Measurements from ENCODE around the gene THAP2.
A peak's percentile ranks its signal among the peaks of the same experiment; 100 is the strongest.
"Not testable (repeated sequence)": the region's sequence is repeated elsewhere in the genome, so short reads cannot be mapped to it uniquely, and the experiment has no call there.

THAP2 gene

GRCh38 chr12:71662849-71663560 is 1.1 kb upstream of the THAP2 start:
- peak; percentile 66 for DNase-seq (ENCODE audit: low read depth)

- no peak for DNase-seq (ENCODE audit: low read depth)
These were observed 449 bp downstream of the THAP2 start for GRCh38 chr12:71664411-71665089.

DNA sequence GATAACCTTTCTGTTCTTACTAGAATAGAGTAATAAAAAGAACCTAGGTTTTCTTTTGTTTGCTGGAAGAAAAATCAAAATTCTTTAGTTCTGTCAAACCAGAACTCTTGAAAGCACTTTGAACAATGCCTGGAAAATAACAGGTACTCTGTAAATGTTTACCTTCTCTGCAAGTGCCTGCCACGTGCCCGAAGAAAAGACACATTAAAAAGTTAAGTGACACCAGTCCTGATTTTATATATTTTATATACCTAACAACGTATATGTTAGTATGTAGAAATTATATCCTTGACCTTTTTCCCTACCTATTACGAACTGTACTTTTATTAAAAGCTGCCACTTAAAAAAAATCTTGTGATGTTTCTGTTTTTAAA is 976 bp downstream of the THAP2 start:
- DNase-seq (ENCODE audit: low read depth): no peak

DNA sequence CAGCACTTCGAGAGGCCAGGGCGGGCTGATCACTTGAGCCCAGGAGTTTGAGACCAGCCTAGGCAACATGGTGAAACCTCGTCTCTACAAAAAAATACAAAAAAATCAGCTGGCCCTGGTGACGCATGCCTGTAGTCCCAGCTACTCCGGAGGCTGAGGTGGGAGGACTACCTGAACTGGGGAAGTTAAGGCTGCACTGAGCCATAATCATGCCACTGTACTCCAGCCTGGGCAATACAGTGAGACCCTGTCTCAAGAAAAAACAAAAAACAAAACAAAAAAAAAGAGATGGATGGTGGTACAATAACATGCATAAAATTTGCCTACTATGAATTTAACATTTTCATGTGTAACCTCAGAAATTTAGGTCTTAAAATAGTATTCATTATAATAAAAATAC is 2.2 kb downstream of the THAP2 start:
- DNase-seq (ENCODE audit: low read depth): no peak

GRCh38 chr12:71671311-71671710 is 7.2 kb downstream of the THAP2 start:
- DNase-seq (ENCODE audit: low read depth): no peak

GRCh38 chr12:71671816-71672215 is 7.7 kb downstream of the THAP2 start:
- DNase-seq (ENCODE audit: low read depth): no peak

GRCh38 chr12:71682466-71682865 is 18.4 kb downstream of the THAP2 start:
- no peak for DNase-seq (ENCODE audit: low read depth)

GRCh38 chr12:71683633-71684032 is 19.5 kb downstream of the THAP2 start:
- DNase-seq (ENCODE audit: low read depth): no peak

DNA sequence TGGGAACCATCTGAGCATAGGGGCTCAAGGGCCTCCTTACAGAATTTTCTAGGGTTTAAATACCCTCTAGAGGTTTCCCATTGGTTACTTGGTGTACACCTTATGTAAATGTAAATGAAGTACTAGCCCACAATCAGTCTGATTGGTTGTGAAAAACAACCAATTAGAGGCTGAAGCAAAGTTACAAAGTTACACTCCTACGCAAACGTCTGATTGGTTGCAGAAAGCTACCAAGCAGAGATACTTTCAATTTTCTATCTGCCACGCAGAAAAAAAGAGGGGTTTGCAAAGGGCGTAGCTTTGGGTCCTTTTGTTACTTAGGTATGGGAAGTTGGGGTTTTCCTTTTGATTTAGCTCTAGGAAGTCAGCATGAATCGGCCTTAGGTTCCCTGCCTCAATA is 20.0 kb downstream of the THAP2 start:
- DNase-seq (ENCODE audit: low read depth): no peak

- no peak for DNase-seq (ENCODE audit: low read depth)
These were observed 21.3 kb downstream of the THAP2 start for GRCh38 chr12:71685312-71685906.

DNA sequence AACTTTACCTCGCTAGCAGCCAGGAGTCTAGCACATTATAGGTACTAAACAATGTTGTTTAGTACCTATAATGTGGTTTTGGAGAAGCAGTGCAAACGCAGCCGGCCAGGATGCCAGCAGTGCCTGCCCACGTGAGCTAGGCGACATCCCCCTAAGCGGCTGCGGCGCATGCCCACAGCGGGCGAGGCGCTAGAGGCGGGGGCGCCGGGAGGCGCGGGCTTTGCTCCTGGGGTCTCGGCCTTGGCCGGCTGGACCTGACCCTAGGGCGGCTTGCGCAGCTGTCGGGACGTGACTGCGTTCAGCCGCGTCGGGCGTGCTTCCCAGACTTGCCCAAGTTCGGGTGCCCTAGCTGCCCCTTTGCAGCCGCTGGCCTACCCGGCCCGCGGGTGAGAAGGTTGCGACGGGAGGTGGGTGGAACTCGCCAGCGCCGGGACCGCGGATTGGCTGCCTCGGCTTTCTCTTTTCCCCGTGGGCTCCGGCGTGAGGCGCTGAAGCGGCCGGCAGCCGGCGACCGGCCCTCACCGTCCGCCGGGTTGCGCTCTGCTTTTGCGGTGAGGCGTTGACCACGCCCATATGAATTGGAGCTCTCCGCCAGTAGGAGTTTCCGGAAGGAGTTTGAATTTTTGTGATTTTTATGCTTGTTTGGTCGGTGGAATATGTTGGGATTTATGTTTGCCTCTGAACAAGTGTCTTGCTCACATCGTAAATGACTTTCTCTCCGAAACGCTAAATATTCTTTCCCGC is 22.0 kb downstream of the THAP2 start, which contains the start of gene TMEM19:
Gene TMEM19 (plus strand): TSS at position 169 of the 744 bp plus-strand sequence. CDS start 599 bp downstream, outside the sequence.
- DNase-seq (ENCODE audit: low read depth): peak; percentile 64

- DNase-seq (ENCODE audit: low read depth): no peak
These were observed 22.5 kb downstream of the THAP2 start for GRCh38 chr12:71686658-71687025.

DNA sequence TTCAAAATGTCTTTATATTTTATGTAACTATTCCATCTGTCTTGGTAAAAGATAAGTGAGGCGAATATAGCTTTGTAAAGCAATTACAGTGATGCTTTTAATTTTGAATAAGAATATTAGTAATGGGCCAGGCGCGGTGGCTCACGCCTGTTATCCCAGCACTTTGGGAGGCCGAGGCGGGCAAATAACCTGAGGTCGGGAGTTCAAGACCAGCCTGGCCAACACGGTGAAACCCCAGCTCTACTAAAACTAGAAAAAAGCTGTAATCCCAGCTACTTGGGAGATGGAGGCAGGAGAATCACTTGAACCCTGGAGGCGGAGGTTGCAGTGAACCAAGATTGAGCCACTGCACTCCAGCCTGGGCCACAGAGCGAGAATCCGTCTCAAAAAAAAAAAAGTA is 23.1 kb downstream of the THAP2 start:
- not testable (repeated sequence) for DNase-seq (ENCODE audit: low read depth)

- no peak for DNase-seq (ENCODE audit: low read depth)
These were observed 25.0 kb downstream of the THAP2 start for GRCh38 chr12:71688961-71689570.

- DNase-seq (ENCODE audit: low read depth): no peak
These were observed 27.5 kb downstream of the THAP2 start for GRCh38 chr12:71691504-71692129.

DNA sequence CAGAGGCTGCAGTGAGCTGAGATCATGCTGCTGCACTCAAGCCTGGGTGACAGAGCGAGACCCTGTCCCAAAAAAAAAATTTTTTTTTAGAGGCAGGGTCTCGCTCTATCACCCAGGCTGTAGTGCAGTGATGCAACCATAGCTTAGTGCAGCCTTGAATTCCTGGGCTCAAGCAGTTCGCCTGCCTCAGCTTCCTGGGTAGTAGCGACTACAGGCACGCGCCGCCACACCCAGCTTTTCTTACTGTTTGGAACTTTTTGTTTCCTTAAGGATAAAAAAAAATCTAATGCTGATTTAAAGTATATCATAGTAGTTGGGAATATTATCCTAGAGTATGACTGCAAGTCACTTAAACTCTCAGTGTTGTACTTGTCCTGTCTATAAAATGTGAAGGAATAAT is 29.0 kb downstream of the THAP2 start:
- DNase-seq (ENCODE audit: low read depth): no peak

DNA sequence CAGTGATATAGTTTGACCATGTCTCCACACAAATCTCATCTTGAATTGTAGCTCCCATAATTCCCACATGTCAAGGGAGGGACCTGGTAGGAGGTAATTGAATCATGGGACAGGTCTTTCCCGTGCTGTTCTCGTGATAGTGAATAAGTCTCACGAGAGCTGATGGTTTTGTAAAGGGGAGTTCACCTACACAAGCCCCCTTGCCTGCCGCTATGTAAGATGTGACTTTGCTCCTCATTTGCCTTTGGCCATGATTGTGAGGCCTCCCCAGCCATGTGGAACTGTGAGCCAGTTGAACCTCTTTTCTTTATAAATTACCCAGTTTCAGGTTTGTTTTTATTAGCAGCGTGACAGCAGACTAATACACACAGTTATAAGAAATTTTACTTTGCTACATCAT is 29.6 kb downstream of the THAP2 start:
- not testable (repeated sequence) for DNase-seq (ENCODE audit: low read depth)

- no peak for DNase-seq (ENCODE audit: low read depth)
These were observed 30.2 kb downstream of the THAP2 start for GRCh38 chr12:71694099-71694820.

GRCh38 chr12:71695782-71696181 is 31.7 kb downstream of the THAP2 start:
- no peak for DNase-seq (ENCODE audit: low read depth)

DNA sequence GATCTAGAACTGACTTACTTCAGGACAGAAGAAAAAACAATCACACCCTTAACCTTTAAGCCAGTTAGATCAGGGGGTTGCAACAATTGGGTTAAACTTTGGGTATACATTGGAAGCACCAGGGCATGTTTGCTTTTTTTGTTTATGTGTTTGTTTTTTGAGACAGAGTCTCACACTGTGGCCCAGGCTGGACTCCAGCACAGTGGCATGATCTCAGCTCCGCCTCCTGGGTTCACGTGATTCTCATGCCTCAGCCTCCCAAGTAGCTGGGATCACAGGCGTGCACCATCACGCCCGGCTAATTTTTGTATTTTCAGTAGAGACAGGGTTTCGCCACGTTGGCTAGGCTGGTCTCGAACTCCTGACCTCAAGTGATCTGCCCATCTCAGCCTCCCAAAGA is 38.1 kb downstream of the THAP2 start:
- DNase-seq (ENCODE audit: low read depth): not testable (repeated sequence)

DNA sequence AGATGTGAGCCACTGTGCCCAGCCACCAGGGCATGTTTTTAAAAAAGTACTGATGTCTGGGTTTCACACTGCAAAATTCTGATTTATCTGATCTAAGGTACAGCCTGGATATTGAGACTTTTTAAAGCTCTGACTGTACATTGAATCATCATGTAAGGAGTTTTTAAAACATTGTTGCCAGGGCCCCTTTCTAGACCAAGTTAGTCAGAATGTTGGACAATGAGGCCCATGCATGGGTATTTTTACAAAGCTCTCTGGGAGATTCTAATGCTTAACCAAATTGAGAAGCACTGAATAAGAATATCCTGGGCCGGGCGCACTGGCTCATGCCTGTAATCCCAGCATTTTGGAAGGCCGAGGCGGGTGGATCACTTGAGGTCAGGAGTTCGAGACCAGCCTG is 38.5 kb downstream of the THAP2 start:
- no peak for DNase-seq (ENCODE audit: low read depth)

Measured in stimulated activated CD4-positive, alpha-beta T cell treated with anti-CD3 and anti-CD28 coated beads, Interleukin-2, amount 100 ng/mL, for 4 hours (primary cell).